GM18873 (cell line): Measurements from ENCODE around the gene ZNF469.

Experiments used
- ATAC-seq: cut with Tn5 transposase; IDR thresholded peaks from one replicate; pipeline ENCODE4 v1.9.1; 2021; ENCODE audit warnings: mild to moderate bottlenecking, moderate library complexity, moderate number of reproducible peaks; ENCODE audit not compliant: unreplicated experiment, low FRiP score

Gene ZNF469

GRCh38 chr16:88419790-88420189, 37.0 kb downstream of the ZNF469 start:
- no peak for ATAC-seq

- no peak for ATAC-seq
Observed at GRCh38 chr16:88420496-88420895, 37.7 kb downstream of the ZNF469 start.

GRCh38 chr16:88421301-88421700, 38.5 kb downstream of the ZNF469 start:
- ATAC-seq, result no peak

GRCh38 chr16:88421871-88422433, 39.2 kb downstream of the ZNF469 start:
- no peak for ATAC-seq

- no peak for ATAC-seq
Observed at GRCh38 chr16:88422733-88423447, 40.1 kb downstream of the ZNF469 start.

- no peak for ATAC-seq
Observed at GRCh38 chr16:88423448-88423850, 40.7 kb downstream of the ZNF469 start.

- ATAC-seq, result no peak
Observed at GRCh38 chr16:88424587-88425235, 42.0 kb downstream of the ZNF469 start.

GRCh38 chr16:88426018-88426417, 43.3 kb downstream of the ZNF469 start:
- ATAC-seq, result no peak

GRCh38 chr16:88427376-88427775, 44.6 kb downstream of the ZNF469 start:
- no peak for ATAC-seq

- no peak for ATAC-seq
Observed at GRCh38 chr16:88428156-88428555, 45.4 kb downstream of the ZNF469 start.

- ATAC-seq, result no peak
Observed at GRCh38 chr16:88428616-88429386, 46.0 kb downstream of the ZNF469 start.

GRCh38 chr16:88429387-88430184, 46.8 kb downstream of the ZNF469 start:
- ATAC-seq, result no peak

GRCh38 chr16:88430185-88430523, 47.4 kb downstream of the ZNF469 start:
- no peak for ATAC-seq

- no peak for ATAC-seq
Observed at GRCh38 chr16:88430524-88431446, 48.0 kb downstream of the ZNF469 start.

- ATAC-seq, result no peak
Observed at GRCh38 chr16:88431651-88432050, 48.9 kb downstream of the ZNF469 start.

GRCh38 chr16:88432174-88432573, 49.4 kb downstream of the ZNF469 start:
- ATAC-seq, result no peak
